HG03575 (cell line): ENCODE data around the gene F11.
"Not testable (repeated sequence)": the region's sequence is repeated elsewhere in the genome, so short reads cannot be mapped to it uniquely, and the experiment has no call there.

Experiments used
- ATAC-seq: cut with Tn5 transposase; IDR thresholded peaks from one replicate; pipeline ENCODE4 v1.9.1; 2021; ENCODE audit not compliant: unreplicated experiment, insufficient number of reproducible peaks, low FRiP score; ENCODE audit errors: extremely low read depth

Gene F11

DNA sequence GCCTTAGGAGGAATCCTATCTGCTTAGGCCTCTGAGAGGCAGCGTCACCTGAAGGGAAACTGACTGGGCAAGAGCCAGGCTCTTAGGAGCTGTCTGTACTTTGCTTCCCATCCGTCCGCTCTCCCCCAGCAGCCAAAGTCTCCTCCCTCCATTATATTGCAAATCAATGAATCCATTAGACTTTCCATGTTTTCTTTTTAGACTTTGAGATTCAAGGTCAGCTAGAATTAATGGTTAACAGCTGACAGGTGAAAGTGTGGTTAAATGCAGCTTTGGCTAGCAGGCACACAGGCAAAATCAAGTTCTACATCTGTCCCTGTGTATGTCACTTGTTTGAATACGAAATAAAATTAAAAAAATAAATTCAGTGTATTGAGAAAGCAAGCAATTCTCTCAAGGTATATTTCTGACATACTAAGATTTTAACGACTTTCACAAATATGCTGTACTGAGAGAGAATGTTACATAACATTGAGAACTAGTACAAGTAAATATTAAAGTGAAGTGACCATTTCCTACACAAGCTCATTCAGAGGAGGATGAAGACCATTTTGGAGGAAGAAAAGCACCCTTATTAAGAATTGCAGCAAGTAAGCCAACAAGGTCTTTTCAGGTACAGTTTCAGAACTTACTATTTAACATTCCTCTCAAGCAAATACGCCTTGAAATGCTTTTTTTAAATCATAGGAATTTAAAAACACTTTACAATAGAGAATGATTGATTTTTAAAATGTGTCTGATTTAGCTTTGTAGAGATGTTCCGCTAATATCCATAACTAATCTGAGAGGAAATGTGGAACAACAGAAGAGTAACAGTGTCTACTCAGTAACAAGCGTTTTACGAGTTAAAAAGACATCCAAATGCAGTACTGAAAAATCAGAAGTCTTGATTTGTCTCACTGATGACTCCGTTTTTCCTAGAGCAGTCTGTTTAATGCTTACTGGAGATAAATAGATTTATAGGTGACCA, at the start of gene F11:
F11 (plus strand) TSS at position 507 of the 970 bp plus-strand sequence. CDS start 948 bp downstream, outside the sequence.
- ATAC-seq: no peak

DNA sequence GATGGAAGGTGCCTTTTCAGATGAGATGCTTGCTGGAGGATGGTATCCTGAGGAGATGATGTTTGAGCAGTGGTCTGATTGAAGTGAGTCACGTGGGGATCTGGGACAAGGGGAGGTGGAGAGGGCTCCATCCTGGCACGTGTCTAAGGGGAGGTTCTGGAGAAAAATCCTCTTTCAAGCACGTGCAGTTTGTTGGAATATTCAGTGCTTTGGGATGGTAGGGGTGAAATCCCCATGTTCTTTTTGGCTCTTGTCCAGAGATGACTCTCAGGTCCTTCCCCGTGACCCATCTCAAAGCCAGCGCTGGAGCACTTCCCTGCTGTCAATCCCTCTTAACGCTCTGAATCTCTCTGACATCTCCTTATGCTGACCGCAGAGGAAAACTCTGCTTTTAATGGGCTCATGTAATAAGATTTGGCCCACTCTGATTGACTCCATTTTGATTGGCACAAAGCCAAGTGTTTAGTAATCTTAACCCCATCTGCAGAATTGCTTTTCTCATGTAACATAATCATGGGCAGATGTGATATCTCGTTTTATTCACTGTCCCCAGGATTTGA, 49.4 kb upstream of the F11 start:
- no peak for ATAC-seq

DNA sequence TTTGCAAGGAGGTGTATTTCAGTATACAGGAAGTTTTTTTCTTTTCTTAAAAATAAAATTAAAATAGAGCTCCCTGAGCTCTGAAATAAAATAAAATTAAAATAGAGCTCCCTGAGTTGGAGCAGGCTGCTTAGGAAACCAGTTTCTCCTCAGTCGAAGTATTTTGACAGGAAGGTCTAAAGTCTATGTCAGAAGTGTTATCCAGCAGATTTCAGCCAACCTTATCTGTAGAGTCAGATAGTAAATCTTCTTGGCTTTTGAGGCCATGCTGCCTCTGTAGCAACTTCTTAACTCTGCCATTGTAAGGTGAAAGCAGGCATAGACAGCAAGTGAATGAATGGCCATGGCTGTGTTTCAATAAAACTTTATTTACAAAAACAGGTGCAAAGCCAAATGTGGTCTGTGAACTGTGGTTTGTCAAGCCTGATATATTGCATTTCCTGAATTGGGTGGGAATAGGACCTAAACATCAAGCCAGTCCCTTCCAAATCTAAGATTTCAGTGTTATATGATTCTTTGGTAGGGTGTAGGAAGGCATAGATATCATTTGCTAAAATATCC, 48.2 kb upstream of the F11 start:
- no peak for ATAC-seq

DNA sequence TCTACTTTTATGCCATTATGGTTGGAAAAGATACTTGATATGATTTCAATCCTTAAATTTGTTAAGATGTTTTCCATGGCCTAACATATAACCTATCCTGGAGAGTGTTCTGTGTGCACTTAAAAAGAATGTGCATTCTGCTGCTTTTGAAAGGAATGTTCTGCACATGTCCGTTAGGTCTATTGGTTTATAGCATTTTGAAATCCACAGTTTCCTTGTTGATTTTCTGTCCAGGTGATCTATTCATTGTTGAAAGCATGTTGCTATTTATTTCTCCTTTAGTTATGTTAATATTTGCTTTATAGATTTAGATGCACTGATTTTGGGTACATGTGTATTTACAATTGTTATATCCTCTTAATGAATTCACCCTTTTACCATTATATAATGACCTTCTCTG, 44.4 kb upstream of the F11 start:
- ATAC-seq: no peak

DNA sequence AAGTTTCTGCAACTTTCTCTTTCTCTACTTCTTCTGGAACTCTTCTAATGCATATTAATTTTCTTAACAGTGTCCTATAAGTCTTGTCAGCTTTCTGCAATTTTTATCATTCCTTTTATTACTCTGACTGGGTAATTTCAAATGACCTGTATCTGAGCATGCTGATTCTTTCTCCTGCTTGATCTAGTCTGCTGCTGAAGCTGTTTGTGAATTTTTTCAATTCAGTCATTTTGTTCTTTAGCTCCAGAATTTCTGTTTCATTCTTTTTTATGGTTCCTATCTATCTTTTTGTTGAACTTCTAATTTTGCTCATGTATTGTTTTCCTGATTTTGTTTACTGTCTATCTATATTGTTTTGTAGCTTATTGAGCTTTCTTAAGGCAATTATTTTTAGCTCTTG, 40.1 kb upstream of the F11 start:
- no peak for ATAC-seq

DNA sequence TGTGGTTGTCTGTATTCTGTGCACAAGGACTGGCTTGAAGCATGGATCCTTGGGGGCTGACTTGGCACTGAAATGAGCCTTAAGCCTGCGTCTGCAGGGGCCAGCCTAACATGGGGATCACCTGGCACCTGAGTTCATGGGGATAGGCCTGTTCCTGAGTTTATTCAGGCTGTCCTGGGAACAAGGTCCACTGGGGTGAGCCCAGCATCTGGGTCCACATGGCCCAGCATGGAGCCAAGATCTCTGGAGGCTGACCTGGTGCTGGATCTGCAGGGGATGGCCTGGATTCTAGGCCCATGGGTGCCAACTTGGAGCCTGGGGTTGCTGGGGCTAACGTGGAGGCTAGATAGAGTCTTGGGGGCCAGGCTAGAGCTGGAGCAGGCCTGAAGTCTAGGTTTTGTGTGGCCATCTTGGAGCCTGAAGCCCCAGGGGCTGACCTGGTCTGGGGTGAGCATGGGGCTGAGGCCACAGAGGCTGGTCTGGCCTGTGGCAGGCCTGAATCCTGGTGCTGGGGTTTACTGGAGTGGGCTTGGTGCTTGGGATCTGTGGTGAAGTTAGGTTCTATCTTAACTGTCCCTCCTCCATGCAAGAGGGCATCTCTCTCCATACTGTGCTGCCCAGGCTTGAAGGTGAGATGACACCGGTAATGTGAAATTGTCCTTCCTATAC, 39.3 kb upstream of the F11 start:
- no peak for ATAC-seq

DNA sequence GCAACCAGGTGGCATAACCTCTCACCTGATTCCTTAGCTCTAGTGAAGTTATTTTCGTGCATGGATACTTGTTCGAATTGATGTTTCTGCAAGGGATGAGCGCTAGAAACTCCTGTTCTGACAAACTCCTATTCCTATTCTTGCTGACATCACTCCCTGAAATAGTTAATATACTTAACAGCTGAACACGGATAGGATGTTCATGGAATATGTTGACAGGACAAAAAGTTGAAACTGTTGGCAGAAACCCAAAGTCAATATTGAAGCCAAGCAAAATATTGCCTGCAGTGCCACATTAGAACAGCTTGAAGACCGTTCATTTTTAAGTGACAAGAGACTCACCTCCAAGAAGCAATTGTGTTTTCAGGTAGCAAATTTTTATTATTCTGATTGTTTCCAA, 38.8 kb upstream of the F11 start, which contains the start of gene KLKB1:
KLKB1 (plus strand) TSS at position 287 of the 400 bp plus-strand sequence. CDS start 689 bp downstream, outside the sequence.
- no peak for ATAC-seq

DNA sequence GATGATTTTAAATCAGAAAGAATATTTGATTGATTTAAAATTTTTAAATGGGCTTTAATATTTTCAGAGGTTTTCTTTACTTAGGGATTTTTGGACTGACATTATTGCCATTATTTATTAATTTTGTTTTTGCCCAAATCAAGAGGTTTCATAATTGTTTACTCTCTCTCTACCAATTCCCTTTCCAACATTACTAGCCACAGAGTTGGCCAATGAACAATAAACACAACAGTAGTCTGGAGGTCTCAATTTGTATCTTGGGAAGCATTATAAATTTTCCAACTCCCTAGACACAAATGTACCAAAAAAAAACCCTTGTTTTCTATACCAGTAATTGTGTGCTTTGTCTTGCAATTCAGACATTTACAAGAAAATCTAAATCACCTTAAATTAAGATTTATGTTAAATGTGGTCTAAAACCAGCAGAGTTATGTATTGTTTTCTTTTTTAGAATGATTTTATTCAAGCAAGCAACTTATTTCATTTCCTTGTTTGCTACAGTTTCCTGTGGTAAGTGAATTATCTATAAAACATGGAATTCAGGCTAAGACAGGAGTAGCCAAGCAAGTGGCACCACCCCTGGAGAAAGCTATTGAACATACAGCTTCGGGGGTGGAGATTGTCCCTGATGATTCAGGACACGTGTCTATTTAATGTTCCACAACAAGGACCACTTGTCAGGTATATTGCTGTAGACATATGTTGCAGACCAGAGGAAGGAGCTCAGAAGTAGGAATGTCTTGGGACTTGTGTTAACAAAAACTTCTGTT, 38.1 kb upstream of the F11 start:
- ATAC-seq: no peak

DNA sequence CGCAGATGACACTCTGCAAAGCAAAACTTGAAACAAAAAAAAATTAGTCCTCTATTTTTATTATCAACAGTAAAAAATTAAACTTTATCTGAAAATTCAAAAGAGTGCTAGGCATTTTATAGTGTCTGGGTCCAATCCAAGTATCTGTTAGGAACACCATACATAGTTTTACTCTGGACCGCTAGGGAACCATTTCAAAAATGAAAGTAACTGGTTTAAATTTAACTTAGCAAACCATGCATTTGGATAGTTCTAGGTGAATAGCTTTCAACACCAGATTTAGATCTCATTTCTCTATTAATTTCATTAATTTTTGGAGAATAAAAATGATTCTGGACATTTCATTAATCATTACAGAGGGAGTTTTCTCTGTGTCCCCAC, 37.5 kb upstream of the F11 start:
- no peak for ATAC-seq

DNA sequence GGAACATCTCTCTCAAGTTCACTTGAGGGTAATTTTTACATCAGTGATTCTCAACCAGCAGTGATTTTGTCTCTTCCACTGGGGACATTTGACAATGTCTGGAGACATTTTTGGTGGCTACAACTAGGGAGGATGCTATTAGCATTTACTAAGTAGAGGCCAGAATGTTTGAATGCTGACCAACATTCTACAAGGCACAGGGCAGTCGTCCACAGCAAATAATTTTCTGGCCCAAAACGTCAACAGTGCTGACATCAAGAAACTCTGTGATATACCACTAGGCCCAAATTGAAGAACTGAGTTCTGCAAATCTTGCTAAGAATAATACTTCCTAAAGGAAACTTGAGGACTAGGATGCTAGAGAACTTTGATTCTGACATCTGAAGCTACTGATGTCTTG, 31.6 kb upstream of the F11 start:
- no peak for ATAC-seq

DNA sequence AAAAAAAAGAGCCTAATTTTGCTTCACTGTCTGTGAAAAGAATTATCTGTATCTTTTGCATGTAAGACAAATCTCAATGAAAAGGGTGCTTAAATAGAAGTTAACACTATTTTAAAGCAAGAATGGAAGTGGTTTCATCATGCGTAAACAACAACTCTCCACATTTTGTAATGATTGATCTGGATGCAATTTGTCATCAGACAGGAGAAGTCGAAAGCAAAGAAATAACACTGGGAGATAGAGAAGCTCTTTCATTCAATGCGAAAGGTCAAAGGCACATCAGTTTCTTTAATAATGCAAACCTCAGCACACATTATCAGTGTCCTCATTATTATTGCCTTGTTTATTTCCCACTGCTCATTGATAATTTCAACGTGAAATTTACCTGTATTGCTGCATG, 29.9 kb upstream of the F11 start:
- ATAC-seq: no peak

DNA sequence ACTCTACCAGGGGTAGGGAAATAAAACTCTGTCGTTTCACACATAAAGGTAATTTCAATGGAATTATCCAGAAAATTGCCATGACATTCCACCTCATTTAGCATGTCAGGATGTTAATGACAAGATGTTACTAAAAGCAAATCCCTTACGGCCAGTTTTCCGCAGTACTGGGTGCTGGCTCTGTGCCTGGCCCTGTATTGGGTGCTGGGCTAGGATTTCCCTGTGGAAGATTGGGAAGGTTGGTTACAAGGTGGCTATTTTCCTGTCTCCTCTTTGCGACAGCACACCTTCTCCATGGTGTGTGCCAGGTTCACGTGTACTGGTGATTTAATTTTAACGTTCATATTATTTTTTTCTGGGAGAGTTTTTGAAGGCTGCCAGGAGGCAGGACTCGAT, 25.5 kb upstream of the F11 start:
- no peak for ATAC-seq

DNA sequence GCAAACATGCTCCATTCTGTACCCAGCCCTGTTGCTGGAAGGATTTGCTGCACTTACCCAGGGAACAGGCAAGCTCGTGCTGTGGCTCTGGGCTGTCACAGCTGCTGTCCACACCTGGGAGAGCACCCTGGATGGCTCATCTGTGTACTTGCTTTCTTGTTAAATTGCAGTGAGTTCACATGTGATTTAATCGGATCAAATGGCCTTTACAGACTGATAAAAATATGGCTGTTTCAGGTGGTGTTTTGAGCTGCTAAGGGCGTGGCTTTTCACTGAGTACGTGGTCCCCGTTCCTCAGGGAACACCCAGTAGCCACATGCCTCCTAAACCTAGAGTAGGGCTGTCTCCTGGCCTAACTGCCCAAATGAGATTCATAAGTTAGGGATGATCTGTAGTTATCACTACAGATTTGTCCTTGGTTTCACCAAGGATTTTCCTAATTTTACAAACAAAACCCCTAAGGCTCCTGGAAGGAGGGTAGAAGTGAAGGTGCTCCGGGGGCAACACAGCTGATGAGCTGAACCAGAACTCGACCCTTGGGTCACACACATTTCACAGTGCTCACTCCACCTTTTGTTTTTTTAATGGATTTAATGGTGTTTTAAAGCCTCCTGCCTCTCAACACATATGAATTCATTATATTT, 25.0 kb upstream of the F11 start:
- no peak for ATAC-seq

DNA sequence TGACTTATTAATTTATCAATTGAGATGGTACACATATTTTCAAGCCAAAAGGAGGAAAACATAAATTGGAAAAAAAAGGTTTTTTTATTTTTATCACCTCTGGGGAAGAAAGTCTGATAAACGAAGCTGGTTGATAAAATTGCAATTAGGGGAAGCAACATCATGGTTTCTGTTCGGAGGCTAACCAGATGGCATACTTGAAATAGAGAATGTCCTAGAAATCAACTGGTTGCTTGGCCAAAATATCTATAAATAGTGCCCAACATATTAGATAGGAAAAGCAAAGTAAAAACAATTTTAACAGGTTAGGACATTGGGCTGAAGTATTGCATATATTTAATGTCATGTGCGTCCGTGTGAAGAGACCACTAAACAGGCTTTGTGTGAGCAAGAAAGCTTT, 24.4 kb upstream of the F11 start:
- ATAC-seq: no peak

DNA sequence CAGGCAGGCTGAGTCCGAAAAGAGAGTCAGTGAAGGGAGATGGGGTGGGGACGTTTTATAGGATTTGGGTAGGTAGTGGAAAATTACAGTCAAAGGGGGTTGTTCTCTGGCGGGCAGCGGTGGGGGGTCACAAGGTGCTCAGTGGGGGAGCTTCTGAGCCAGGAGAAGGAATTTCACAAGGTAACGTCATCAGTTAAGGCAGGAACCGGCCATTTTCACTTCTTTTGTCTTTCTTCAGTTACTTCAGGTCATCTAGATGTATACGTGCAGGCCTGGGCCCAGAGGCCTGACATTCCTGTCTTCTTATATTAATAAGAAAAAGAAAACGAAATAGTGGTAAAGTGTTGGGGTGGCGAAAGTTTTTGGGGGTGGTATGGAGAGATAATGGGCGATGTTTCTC, 24.0 kb upstream of the F11 start:
- ATAC-seq: not testable (repeated sequence)

DNA sequence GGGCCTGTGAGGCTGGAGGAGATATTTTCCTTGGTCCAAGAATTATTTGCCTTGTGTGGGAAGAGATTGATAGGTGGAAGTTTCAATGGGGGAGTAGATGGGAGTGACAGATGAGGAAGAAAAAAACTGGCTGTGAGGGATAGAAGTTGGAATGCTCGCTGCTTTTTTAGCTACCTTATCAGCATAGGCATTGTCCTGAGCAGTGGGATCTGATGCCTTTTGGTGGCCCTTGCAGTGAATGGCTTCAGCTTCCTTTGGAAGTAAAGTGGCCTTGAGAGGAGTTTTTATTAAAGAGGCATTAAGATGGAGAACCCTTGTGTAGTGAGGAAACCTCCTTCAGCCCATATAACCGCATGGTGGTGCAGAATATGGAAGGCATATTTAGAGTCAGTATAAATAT, 22.7 kb upstream of the F11 start:
- no peak for ATAC-seq

DNA sequence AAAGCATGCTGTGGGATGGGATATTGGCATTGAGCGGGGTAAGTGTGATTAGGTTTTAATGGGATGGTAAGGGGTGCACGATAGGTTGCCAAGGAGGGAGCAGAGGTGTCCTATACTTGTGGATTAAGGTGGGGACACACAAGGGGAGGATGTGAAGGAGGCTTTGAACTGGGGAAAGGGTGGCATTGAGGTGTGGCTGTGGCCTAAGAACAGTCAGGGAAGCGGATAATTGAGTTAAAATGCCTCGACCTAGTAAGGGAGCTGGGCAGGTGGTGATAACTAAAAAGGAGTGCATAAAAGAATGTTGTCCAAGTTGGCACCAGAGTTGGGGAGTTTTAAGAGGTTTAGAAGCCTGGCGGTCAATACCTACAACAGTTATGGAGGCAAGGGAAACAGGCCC, 21.2 kb upstream of the F11 start:
- ATAC-seq: no peak

DNA sequence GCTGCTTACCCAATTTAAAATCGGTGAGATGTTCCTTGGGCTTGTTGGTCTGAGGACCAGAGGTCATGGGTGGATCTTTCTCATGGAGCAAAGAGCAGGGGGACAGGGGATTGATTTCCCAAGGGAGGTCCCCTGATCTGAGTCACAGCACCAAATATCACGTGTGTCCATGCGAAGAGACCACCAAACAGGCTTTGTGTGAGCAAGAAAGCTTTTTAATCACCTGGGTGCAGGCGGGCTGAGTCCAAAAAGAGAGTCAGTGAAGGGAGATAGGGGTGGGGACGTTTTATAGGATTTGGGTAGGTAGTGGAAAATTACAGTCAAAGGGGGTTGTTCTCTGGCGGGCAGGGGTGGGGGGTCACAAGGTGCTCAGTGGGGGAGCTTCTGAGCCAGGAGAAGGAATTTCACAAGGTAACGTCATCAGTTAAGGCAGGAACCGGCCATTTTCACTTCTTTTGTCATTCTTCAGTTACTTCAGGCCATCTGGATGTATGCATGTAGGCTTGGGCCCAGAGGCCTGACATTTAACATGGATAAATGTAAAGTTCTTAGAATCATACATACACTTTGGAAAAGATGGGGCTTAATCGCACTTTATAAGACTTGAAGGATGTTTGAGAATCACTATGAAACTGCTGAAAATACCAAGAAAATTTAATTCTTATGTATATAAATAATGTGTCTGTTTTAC, 18.8 kb upstream of the F11 start:
- ATAC-seq: not testable (repeated sequence)
